Measurements from ENCODE around the gene UBE2S. TPM values are rescaled to one million over a fixed set of nuclear protein-coding genes. Genes with fewer than 3 reads are reported as not detected.
"Not testable (repeated sequence)": the region's sequence is repeated elsewhere in the genome, so short reads cannot be mapped to it uniquely, and the experiment has no call there.

Gene UBE2S
- total and polyA plus RNA-seq, 3 donors from 2014 or later, result 150 to 272 (median 188) TPM

- no peak overlapping the region for H3K27ac ChIP-seq
- no peaks in the 10 kb centered on the region for H3K9me3 ChIP-seq
- no peak for TF ChIP-seq POLR2A (IDR thresholded peaks at IDR 0.05)
- TF ChIP-seq CTCF (IDR thresholded peaks at IDR 0.05), result no peak
- H3K4me3 ChIP-seq, result no peak overlapping the region
- peaks cover 18% of the 10 kb centered on the region for H3K4me1 ChIP-seq
- H3K36me3 ChIP-seq (ENCODE audit: low read depth, missing control alignments), result no peaks in the 10 kb centered on the region
- intact Hi-C loops (cut with DNase I; ENCODE audit: low total_unique reads), result no loop called here
- H3K27me3 ChIP-seq, result no peaks in the 10 kb centered on the region
- WGBS, 2 donors, result 43 to 86% methylated on average over 1 to 2 of the region's 2 CpGs
- DNase-seq, result no peak
Measured at GRCh38 chr19:55402509-55402908, 5.1 kb downstream of the UBE2S start.

DNA sequence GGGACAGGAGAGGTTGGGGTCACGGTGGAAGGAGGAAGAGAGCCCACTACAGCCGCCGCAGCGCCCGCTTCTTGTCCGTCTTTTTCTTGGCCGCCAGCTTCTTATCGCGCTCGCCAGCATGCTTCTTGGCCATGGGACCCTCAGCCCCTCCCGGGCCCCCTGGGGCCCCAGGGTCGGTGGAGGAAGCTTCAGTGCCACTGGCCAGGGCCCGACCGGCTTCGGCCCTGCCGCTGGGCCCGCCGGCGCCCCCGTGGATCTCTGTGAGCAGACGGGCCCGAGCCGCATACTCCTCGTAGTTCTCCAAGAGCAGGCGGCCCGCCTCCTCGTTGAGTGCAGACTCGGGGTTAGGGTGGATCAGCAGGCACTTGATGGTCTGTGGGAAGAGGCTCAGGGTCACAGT lies 6.2 kb downstream of the UBE2S start:
- DNase-seq; H3K4me3 ChIP-seq; H3K9me3 ChIP-seq; H3K27me3 ChIP-seq; H3K36me3 ChIP-seq (ENCODE audit: low read depth, missing control alignments); intact Hi-C loops (cut with DNase I; ENCODE audit: low total_unique reads); H3K27ac ChIP-seq: not testable (repeated sequence)
- 92% methylated on average over 23 of the region's 28 CpGs; no CpG with 5 or more reads in 1 of the 2 donors for WGBS, 2 donors
- H3K4me1 ChIP-seq, result peaks cover 12% of the 10 kb centered on the region

- intact Hi-C loops (cut with DNase I; ENCODE audit: low total_unique reads), result no loop called here
- H3K4me1 ChIP-seq, result peaks cover 5% of the 10 kb centered on the region
- H3K27me3 ChIP-seq, result no peaks in the 10 kb centered on the region
- no peaks in the 10 kb centered on the region for H3K36me3 ChIP-seq (ENCODE audit: low read depth, missing control alignments)
- no peak overlapping the region for H3K4me3 ChIP-seq
- TF ChIP-seq CTCF (IDR thresholded peaks at IDR 0.05), result no peak
- TF ChIP-seq POLR2A (IDR thresholded peaks at IDR 0.05), result no peak
- no peak for DNase-seq
- no peak overlapping the region for H3K27ac ChIP-seq
- no peaks in the 10 kb centered on the region for H3K9me3 ChIP-seq
- WGBS, 2 donors, result 88 to 93% methylated on average over 14 of the region's 14 CpGs
Measured at GRCh38 chr19:55400281-55401087, 7.1 kb downstream of the UBE2S start.

DNA sequence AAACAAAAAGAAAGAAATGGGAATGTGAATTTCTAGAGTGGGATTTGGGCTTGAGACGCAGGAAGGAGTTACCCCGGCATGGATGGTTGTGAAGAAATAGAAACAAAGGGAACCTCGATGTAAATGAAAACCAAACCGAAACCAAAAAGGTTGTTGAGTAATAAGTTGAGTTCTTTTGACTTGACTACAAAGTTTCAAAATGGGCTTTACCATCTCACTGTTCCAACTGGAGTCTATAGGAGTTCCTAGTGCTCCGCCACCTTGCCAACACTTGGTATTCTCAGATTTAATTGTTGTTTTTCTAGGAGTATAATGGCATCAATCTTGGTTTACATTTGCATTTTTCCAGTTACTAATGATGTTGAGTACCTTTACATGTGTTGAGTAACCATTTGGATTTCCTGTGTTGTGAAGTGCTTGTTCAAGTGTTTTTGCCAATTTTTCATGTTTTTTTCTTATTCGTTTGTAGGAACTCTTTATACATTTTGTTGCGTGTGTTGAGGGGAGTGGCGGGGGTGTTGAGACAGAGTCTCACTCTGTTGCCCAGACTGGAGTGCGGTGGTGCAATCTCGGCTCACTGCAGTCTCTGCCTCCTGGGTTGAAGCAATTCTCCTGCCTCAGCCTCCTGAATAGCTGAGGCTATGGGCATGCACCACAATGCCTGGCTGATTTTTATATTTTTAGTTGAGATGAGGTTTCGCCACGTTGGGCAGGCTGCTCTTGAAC lies 9.2 kb downstream of the UBE2S start:
- no peak overlapping the region for H3K27ac ChIP-seq
- TF ChIP-seq CTCF (IDR thresholded peaks at IDR 0.05) (no peak), POLR2A (IDR thresholded peaks at IDR 0.05) (no peak)
- no peaks in the 10 kb centered on the region for H3K27me3 ChIP-seq
- DNase-seq, result no peak
- H3K4me3 ChIP-seq, result no peak overlapping the region
- intact Hi-C loops (cut with DNase I; ENCODE audit: low total_unique reads), result no loop called here
- 88 to 92% methylated on average over 12 of the region's 12 CpGs for WGBS, 2 donors
- H3K9me3 ChIP-seq, result no peaks in the 10 kb centered on the region
- H3K4me1 ChIP-seq, result peaks cover 5% of the 10 kb centered on the region
- H3K36me3 ChIP-seq (ENCODE audit: low read depth, missing control alignments), result no peaks in the 10 kb centered on the region
